Activated effector memory CD4-positive, alpha-beta T cell treated with anti-CD3 and anti-CD28 coated beads, Interleukin-2, amount 50 U/mL, for 16 hours (primary cell): ENCODE data around the gene ZP1.

Experiments used
- DNase-seq: peaks from one replicate; pipeline ENCODE4 v3.0.0-alpha.2; 2020

Gene ZP1

DNA sequence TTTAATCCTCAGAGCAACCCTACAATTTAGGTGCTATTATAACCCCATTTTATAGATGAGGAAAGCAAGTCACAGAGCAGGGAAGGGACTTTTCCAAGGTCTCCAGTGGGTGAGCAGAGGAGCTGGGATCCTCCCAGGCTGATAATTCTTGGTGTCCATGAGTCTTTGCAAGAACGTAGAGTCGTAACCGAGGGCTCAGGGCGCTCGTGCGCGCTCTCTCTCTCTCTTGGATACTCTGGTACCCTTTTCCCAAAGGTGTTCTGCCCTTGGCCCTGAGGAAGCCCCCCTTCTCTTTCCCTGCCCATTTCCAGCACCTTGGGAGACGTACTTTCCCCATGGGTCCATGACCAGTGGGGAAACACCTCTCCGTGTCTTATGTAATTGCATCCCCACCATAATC, 5.2 kb upstream of the ZP1 start:
- DNase-seq: peak; percentile 10

DNA sequence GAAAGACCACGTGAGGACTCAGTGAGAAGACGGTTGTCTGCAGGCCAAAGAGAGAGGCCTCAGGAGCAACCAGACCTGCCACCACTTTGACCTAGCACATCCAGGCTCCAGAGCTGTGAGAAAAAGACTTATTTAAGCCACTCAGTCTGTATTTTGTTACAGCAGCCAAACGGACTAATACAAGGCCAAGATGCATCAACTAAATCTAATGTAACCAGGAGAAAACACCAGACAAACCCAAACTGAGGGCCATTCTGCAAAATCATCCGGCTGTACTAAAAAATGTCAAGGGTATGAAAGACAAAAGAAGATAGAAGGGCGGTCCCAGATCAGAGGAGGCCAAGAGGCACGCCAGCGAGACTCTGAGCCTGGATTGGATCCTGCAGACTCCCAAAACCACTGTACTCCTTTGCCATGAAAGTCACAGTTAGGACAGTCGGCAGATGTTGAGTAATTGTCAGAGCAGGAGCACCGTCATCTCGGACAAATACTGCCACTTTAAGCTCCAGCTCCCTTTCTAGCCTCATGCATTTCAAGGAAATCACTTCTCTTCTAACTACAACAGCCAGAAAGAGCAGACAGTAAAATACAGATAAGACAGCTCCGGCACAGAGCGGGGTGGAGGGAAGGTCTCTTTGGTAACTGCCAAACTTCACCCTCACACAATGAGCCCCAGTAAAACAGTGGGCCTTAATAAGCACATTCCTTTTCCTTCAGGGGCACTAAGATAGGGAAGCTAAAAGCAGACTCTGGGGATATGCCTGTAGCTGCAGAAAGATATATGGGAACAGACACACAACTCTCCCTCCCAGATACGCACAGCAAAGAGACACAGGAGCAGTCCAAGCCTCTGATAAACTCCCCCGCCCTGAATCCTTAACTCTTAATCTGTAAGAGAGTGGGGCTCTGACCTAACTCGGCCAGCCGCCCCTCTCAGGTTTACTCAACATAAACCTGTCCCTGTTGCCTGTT, 3.5 kb upstream of the ZP1 start:
- peak; percentile 30 for DNase-seq

DNA sequence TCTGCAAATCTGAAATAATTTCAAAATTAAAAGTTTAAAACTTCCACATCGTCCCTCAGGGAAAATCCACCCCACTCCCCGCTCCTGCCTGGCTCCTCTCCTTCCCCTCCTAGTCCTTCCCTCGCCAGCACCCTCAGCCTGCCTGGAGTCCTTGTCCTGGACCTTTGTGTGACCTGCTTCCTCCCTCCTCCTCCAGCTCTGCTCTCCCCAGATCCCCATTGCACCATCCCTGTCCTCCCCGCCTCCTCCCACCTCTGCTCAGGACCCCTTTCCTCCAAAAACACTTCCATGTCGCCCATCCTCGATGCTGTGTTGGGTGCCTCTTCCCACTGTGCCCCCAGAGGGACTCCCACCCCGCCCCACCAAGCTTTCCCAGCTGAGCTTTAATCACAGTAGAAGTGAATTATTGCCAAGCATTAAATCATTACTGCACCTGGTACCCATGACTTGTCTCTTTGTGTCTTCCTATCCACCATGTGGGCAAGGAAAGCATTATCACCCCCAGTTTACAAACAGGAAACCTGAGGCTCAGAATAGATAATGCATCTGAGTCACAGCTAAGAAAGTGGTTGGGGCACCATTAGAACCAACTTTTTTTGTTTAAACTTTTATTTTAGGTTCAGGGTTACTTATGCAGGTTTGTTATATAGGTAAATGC, 2.4 kb upstream of the ZP1 start:
- DNase-seq: peak; percentile 48

DNA sequence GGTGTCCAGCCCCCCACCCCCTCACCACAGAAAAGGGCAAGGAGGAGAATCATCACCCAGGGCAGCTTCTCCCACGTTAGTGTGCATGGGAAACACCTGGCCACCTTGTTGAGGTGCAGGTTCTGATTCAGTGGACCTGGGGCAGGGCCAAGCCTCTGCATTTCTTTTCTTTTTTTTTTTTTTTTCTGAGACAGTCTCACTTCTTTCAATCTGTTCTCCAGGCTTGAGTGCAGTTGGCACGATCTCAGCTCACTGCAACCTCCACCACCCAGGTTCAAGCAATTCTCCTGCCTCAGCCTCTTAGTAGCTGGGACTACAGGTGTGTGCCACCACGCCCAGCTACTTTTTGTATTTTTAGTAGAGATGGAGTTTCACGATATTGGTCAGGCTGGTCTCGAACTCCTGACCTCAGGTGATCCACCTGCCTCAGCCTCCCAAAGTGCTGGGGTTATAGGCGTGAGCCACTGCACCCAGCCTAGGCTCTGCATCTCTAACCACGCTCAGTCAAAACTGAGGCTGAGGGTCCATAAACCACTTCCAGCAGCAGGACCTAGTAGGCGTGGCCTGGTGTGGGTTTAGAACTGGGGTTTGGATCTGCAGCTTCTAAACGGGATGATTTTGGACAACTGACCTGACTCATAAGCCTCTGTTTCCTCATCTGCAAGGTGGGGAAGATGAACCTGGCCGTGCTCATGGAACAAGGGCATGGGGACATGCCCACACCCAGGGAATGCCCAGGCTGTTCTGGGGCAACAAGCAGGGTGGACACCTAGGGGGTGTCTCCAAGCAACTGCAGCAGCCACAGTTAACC, 734 bp downstream of the ZP1 start:
- DNase-seq: peak; percentile 1

DNA sequence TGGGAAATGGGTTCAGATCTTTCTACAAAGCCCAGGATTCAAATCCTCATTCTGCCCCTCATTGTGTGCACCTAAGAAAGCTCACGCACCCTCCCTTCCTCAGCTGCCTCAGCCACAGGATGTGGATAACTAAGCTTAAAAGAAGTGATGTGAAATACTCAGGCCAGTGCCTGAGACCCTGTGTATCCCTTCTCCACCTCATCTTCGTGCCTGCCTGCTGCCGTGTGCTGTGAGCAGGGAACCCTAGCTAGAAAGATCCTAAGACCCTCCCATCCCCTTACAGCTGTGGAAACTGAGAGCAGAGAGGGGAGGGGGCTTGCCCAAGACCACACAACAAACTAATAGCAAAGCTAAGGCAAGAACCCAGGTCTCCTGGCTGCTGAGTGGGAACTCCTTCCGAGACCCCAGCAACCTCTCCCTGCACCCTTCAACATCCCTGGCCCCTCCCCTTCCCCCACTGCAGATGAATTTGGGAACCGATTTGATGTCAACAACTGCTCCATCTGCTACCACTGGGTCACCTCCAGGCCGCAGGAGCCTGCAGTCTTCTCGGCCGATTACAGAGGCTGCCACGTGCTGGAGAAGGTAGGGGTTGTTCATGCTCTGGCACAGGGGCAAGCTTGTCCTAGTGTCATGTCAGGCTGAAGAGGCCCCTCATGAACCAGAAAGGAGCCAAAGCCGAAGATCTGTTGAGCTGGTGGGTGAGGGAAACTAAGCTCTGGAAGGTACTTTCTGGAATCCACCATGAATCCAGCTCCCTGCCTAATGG, 1.5 kb downstream of the ZP1 start:
- DNase-seq: no peak

DNA sequence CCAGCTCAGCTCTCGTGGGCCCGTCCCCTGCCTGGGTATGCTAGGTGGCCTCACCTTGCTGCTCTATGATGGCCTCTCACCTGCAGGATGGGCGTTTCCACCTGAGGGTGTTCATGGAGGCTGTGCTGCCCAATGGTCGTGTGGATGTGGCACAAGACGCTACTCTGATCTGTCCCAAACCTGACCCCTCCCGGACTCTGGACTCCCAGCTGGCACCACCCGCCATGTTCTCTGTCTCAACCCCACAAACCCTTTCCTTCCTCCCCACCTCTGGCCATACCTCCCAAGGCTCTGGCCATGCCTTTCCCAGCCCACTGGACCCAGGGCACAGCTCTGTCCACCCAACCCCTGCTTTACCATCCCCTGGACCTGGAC, 2.1 kb downstream of the ZP1 start:
- no peak for DNase-seq

DNA sequence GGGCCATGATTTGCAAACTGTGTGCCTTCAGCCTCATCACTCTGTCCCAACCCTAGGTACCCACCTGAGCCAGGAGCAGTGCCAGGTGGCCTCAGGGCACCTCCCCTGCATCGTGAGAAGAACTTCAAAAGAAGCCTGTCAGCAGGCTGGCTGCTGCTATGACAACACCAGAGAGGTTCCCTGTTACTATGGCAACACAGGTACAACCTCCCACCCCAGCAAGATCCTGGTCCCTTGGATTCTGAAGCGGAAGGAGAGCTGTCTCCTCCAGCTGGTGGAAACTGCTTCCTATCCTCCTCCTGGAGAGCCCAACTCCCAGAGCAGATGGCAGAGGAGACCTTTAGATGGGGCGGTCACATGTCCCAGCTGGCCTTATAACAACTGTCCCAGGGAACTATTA, 2.9 kb downstream of the ZP1 start:
- DNase-seq: no peak

DNA sequence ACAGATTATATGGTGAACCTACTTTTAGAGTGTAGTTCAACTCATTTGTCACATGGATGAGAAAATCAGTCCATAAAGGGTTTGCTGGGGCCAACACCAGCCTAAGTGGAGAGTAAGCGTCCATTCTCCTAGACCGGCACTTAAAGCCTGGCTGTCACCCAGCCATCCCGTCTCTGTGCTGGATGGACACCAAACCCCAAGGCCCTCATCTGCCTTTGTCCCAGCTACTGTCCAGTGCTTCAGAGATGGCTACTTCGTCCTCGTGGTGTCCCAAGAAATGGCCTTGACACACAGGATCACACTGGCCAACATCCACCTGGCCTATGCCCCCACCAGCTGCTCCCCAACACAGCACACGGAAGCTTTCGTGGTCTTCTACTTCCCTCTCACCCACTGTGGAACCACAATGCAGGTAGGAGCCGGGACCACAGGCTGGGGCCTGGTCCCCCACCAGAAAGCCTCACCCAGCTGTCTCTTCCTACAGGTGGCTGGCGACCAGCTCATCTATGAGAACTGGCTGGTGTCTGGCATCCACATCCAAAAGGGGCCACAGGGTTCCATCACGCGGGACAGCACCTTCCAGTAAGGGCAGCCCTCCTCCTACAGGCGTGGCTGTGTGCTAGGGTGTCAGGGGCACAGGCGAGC, 3.5 kb downstream of the ZP1 start:
- no peak for DNase-seq

DNA sequence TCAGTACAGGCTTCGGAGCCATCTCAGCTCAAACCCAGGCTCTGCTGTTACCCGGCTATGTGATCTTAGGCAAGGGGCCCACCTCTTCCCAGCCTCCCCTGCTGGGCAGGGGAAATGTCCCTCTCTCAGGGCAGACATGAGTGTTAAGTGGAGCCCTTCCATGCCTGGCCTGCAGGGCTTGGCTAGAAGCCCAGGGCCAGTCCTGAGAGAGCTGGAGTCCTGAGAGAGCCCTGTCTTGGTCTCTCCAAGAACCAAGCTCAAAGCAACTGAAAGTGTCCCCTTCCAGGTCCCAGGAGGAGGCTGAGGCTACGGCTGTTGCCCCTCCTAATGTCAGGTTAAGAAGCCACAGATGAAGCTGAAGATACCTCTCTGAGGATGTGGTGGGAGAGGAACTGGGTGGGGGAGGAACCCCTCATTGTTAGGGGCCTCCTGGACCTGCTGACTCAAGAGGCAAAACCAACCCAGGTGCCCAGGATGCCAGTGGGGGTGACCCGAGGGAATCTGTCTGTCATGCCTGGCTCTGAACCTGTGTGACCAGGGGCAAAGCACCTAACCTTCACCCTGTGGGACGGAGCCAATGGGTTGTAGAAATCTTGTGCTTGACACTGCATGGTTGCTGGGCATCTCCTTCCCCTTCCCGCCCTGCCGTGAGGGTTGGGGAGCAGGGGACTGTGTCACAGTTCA, 4.2 kb downstream of the ZP1 start:
- DNase-seq: no peak

DNA sequence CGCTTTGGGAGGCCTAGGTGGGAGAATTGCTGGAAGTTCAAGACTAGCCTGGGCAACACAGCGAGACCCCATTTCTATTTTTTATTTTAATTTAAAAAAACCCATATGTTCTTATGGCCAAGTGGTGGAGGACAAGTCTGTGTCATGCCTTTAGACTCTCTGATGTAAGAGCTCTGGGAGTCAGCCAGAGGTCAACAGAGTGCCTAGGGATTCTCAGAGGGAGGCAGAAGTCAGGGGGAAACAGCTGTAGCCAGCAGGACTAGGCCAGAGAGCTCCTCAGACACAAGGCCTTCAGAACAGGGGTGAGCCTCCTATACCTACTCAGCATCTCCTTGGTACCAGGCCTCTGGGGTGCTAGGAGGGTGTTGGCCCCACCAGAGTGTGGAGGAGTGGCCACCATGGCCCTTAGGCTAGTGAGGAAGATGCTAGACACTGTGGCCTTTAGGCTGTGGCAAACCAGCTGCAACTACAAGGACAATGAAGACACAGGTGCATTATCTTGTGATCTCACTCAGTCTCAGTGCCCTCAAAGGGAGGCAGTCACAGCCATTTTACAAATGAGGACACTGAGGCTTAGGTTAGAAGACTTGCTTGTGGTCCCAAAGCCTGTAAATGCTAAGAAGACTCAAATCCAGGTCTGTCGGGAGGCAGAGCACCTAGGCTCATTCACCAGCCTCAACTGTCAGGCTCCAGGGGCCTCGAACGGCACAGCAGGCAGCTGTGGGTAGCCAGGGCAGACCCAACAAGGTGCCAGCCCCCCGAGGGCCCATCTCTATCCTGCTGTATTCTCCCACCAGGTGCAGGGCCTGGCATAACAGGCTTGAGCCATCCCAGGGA, 5.0 kb downstream of the ZP1 start:
- DNase-seq: no peak

DNA sequence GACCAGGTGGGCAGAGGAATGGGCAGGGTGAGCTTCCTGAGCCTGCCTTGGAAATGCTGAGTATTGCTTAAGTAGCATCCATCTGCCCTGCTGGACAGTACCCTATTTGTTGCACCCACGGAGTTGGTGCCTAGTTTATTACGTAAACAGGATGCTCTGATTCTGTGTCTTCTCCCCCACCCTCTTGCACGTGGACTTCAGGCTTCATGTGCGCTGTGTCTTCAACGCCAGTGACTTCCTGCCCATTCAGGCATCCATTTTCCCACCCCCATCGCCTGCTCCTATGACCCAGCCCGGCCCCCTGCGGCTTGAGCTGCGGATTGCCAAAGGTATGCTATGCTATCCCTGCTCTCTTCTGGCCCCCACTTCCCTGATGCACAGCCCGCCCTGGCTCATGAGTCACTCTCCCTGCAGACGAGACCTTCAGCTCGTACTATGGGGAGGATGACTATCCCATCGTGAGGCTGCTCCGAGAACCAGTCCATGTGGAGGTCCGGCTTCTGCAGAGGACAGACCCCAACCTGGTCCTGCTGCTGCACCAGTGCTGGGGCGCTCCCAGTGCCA, 5.7 kb downstream of the ZP1 start:
- no peak for DNase-seq

DNA sequence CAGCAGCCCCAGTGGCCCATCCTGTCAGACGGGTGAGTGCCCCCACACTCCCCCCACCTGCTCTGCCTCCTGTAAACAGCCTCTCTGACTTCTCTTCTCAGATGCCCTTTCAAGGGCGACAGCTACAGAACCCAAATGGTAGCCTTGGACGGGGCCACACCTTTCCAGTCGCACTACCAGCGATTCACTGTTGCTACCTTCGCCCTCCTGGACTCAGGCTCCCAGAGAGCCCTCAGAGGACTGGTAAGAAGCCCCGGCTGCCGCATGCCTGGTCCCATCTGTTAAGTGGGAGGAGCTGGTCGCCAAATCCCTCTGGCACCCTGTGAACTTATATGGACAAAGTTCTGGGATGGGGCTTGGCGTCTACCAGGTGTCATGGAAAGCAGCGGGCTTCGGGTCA, 6.2 kb downstream of the ZP1 start:
- no peak for DNase-seq

DNA sequence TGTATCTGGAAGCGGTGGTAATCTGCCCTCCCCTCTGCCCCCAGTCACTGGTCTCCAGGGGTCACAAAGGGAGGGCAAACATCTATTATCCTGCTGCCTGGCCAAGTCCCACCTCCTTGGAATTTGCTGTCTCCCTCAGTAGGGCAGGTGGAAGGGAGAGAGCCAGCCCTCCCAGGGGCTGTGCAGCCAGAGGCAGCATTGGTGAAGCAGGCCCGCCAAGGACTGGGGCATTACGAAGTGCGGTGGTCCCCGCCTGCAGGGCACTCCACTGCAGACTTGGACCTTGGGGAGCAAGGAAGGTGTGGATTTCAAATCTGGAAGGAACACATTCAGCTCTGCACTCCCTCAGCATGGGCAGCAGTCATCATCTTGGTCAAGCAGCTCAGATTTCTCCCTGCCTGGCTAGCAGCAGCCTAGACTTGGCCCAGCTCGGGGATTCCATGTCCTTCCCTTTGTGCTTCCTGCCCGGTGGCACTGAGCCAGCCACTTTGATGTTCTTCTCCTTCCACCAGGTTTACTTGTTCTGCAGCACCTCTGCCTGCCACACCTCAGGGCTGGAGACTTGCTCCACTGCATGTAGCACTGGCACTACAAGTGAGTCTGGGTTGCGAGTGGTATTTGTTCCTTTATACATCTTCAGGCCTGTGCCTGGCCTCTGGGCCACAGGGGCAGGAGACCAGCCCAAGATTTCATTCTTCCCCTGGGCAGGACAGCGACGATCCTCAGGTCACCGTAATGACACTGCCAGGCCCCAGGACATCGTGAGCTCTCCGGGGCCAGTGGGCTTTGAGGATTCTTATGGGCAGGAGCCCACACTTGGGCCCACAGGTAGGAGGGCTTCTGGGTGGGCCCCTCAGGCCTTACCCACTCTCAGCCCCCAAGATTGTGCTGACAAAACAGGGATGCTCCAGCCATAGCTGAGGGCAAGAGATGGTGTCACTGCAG, 7.4 kb downstream of the ZP1 start:
- DNase-seq: no peak

DNA sequence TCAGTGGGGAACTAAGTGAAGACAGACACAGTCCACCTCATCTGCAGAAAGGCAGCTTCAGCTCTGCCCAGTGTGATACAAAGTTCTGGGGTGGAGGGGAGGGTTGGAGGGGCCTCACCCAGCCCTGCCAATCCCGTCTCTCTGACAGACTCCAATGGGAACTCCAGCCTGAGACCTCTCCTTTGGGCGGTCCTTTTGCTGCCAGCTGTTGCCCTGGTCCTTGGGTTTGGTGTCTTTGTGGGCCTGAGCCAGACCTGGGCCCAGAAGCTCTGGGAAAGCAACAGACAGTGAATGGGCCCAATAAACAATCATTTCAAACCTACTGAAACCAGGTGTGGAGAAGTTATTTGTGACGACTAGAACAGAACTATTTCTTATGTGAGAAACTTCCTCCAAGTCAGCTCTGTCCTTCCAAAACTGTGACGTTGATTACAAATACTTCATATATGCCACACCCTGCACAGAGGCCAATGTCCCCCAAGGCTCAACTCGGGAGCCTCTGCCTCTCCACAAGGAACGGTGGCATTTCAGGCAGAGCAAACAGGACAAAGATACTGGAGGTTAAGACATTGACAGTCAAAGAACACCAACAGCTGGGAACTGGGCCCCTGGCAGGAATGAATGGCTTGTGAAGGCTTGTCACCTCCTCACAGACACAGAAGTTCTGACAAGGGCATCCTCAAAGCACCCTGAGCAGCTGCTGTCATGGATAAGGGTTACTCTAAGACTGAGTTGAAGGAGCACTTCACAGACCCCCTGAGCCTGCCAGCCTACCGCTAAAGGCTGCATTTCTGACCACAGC, 8.2 kb downstream of the ZP1 start:
- no peak for DNase-seq

DNA sequence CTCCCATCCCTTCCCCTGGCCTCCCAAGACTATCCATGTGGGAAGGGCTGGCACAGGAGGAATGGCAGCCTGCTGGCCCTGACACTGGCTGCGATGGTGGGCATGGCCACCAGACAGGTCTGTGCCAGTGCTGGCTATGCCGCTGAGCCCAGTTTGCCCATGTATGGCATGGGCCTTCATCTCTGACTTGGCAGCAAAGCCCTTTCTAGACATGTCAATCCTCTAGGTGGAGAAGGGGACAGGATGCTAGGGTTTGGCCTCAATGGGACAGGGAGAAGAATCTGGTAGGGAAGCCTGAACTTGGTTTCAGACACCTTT, 8.8 kb downstream of the ZP1 start:
- DNase-seq: no peak

DNA sequence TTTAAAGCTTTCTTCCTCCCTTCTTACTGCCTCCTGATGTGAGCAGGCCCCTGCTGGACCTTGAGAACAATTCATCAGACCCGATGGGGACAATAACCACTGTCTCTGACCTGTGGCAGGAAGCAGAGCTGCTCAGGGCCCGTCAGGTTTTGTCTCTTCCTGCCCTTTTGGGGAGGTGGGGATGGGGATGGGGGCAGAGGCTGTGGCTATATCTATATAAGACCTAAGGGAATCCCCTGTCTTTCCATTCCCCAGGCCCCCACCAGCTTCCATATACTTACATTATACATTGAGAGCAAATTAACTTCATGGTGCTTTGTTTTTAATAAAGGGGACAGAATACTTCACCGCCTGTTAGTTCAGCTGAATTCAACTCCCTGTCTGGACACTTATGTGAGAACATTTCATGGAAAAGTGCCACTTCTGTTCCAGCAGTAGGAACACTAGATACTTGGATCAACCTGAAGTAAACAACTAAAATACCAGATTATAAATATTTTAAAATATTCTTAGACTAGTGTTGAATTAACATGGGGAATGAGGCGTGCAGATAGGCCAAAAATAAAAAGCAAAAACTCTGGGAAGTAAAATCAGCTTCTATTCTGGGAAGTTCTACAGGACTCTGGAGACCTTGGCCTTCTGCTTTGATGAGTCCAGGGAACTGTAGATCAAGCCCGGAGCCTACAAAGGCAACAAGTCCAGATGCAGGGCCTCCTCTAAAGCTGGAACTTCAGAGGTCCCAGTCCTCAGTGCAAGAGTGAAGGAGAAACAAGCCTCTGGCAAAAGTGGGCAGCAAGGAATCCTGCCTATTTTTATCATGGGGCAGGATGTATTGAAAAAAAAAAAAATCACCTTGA, 11.1 kb downstream of the ZP1 start:
- DNase-seq: no peak

DNA sequence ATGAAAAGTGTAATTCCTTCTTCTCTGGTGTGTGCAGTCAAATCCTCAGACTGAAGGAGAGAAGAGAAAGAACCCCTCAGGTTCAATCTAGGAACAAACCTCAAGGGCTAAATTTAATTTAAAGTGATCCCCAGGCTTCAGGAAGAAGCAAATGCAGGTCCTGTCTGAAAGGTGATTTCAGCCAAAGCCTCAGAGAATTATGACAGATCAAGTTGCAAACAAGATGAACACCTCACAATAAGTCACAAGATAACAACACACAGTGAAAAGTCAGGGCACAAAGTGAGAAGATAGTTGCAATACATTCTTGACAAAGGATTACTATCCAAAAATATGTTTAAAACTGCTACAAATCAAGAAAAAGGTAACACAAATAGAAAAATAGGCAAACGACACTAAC, 11.8 kb downstream of the ZP1 start:
- DNase-seq: no peak
